ENCODE results near the gene NRIP3.
A peak's percentile ranks its signal among the peaks of the same experiment; 100 is the strongest.

NRIP3 gene

GRCh38 chr11:9003573-9004182 is at the start of gene NRIP3:
NRIP3 (minus strand) TSS chr11:9004001; CDS start chr11:9003935, 66 bp downstream.
- DNase-seq: peak; percentile 84

- no peak for DNase-seq
Observed at GRCh38 chr11:9052316-9052715, 48.5 kb upstream of the NRIP3 start.

DNA sequence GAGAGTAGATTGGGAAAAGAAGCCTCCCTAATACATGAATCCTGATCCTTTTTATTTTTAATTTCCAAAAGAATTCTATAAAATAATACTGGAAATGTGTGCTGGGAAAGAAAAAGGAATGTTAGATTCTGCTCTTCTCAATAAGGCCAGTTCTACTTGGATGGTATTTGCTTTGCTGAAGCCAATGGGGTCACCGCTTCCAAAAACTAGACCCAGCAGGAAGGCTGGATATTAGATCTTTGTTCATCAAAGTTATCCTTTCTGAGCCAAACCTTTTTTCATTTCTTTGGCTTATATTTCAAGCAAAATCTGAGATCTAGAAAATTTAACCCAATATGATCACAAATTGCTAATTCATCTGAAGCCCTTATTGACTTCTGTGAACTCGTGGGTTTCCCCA is 46.2 kb upstream of the NRIP3 start:
- DNase-seq: no peak

DNA sequence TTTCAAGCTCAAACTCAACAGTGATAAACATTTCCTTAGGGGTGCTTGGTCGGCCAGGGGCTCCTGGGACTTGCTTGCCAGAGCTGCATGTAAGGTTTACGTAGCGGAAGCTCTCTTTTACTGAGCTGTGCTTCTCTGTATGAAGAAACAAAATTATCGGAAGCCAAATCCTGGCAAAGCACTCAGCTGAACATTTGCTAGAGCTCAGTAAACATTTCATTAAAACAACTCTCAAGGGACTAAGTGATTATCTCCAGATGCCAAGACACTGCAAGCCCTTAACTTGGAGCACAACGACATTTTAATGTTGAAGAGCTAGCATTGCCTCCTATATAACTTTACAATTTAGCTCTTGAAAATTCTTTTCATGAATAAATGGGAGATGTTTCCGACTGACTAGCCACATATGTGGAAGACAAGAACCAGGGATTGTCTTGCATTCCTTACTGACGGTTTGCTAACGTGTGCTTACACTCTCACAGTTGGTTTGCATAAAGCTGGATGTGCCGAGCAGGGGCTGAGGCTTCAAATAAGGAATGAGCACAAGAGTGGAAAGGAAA is 44.2 kb upstream of the NRIP3 start:
- no peak for DNase-seq

GRCh38 chr11:9046481-9046880 is 42.7 kb upstream of the NRIP3 start:
- DNase-seq: no peak

GRCh38 chr11:9042488-9042887 is 38.7 kb upstream of the NRIP3 start:
- DNase-seq: no peak

DNA sequence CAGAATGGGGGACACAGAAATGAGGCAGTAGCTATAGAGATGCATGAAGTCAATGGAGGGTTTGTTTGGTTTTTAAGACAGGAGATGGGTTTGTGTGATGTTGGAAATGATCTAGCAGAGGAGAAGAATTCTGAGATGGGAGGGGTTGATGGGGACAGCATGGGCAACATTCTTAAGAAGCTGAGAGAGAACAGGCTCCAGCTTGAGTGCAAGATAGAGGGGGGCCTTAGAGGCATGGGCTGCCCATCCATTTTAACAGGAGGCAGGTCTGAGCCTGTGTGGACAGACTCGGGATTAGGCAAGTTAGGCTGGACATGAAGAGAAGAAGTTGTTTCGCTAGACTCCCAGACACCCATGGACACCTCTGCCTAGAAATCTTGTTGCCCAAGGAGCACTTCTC is 37.9 kb upstream of the NRIP3 start:
- no peak for DNase-seq

- DNase-seq: no peak
Observed at GRCh38 chr11:9040410-9040809, 36.6 kb upstream of the NRIP3 start.

DNA sequence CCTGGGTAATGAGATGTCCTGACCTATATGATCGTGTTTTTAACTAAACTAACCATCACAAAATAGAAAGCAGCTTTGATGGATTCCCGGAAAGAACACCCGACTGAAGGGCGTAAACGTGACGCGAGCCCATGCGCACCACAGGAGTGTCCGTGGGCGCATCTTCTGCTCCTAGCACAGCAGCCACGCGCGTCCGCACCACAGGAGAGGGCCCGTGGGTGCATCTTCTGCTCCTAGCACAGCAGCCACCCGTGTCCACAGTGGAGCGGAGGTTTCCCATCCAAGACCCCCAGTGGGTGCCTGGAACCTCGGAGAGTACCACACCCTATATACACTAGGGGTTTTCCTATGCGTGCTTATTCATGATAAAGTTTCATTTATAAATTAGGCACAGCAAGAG is 36.1 kb upstream of the NRIP3 start:
- no peak for DNase-seq

DNA sequence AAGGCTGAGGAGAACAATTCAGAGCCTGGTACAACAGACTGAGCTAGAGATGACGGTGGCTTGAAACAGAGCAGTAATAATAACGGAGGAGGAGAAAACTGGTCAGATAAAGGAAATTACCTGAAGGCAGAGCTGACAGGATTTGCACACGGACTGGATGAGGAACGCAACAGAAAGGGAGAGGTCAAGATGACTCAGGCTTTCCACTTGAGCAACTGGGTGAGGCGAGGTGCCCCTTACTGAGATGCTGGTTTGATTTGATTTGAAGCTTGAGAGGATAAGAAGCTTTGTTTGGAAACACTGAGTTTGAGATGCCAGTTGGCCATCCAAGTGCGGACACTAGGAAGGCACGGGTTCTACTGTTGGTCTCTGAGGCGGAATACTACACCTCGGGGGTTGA is 35.4 kb upstream of the NRIP3 start:
- peak; percentile 34 for DNase-seq

GRCh38 chr11:9038541-9038940 is 34.7 kb upstream of the NRIP3 start:
- no peak for DNase-seq

- no peak for DNase-seq
Observed at GRCh38 chr11:9037963-9038362, 34.2 kb upstream of the NRIP3 start.

GRCh38 chr11:9037046-9037780 is 33.4 kb upstream of the NRIP3 start:
- DNase-seq: no peak

GRCh38 chr11:9030601-9031000 is 26.8 kb upstream of the NRIP3 start:
- no peak for DNase-seq

DNA sequence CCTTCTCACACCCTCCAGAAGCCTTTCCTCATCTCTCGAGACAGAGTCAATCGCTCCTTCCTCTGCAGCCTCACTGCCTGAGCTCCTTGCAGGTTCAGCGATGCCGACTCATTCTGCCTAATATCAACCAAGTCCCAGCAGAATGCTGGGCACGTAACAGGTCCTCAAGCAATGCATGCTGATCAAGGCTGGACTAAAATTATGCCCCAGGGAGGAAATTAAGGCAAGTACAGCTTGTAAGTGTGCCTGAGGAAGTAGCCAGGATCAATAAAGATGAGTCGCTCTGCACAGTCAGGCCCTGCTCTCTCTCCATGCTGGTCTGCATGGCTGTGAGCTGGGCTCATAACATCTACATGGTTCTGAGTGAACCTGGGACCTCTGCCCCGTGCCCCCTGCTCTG is 25.6 kb upstream of the NRIP3 start:
- no peak for DNase-seq

DNA sequence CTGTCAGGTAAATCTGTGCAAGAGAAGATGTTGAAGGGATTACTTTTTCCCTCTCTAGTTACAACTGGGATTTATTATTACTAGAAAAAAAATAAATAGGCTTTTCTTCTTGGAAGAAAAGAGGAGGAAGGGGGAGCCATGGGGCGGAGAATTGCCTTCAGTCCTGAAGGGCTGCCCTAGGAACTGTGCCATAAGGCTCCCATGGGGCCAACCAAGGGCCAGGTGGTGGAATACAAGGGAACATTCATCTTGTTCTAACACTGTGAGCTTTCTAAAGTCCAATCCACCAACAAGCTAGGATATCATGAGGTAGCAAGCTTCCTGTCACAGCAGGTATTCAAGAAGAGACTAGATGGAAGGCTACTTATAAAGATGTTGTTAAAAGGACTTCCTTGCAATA is 24.8 kb upstream of the NRIP3 start:
- DNase-seq: no peak

DNA sequence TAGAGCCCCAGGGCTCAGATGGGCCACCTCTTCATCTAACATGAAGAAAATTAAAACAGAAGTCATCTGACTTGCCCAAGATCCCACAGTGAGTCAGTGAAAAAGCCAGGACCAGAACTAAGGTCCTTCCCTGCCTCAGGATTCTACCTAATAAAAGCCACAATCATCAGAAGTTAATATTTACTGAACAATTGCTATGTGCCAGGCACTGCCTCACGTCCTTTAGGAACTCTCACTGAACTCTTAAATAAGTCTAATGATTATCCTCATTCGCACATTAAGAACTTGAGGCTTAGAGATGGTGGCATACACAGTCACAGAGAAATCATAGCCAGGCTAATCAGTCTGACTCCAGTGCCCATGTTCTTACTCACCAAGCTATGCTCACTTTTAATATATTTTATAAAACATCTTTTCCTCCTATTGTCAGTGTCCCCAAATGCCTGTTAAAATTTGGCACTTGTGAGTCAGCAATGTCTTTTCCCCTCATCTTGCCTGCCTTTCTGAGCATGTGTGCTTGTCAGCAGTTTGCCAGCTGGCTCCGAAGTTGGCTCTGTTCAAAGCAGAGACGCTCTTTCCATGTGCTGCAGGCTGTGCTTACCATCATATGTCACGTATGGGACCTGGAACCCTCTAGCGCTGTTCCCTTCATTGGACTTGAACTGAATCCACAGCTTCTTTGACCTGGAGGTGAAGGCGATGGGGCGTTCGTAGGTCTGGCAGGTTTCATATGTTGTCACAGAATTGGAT is 21.5 kb upstream of the NRIP3 start:
- DNase-seq: no peak

DNA sequence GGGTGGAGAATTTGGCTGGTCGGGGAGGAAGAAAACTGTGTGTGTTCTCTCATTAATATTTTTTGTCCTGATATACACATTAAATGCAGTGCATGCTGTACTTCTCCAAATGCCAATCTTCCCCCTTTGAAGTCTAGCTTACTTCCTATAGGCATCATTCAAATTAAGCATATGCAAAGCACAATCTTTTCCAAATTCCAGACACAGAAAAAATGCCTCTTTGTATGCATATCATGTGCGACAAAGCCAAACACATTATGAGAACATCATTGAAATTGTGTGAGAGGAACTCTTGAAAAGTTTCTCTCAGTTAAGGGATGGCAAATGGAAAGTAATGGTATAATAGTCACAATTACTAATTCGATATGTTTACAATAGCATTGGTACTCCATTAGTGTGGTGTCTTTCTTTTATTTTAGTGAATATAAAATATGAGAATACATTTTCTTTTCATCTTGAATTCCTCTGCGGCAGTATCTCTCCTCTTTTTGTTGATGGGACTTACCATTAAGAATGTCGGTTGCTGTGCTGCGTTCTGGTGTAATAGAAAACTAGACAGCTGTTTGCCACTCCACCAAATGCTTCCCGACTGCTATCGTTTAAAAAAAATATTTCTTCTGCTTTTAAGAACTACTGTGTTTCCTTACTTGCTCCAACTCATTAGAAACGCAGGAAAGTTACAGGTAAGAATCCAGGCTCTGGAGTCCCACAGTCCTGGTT is 19.3 kb upstream of the NRIP3 start:
- DNase-seq: no peak

DNA sequence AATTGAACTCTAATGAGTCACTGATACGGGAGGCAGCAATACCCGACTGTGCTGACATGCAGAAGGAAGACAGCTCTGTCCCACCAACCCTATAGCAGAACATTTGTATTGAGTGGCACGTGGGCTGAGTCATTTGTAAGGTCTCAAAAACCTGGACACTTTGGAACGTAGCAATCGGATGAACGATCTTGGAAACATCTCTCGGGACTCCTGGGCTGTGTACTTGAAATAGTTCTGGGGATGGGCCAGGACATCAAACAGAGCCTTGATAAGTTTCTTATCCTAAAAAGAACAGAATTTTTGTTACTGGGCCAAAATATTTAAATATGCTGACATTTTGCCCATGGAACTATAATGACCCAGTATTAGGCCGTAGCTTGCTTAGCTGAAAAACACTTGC is 17.1 kb upstream of the NRIP3 start:
- no peak for DNase-seq

GRCh38 chr11:9019861-9020260 is 16.1 kb upstream of the NRIP3 start:
- DNase-seq: no peak

- peak; percentile 63 for DNase-seq
Observed at GRCh38 chr11:9017773-9018172, 14.0 kb upstream of the NRIP3 start.

DNA sequence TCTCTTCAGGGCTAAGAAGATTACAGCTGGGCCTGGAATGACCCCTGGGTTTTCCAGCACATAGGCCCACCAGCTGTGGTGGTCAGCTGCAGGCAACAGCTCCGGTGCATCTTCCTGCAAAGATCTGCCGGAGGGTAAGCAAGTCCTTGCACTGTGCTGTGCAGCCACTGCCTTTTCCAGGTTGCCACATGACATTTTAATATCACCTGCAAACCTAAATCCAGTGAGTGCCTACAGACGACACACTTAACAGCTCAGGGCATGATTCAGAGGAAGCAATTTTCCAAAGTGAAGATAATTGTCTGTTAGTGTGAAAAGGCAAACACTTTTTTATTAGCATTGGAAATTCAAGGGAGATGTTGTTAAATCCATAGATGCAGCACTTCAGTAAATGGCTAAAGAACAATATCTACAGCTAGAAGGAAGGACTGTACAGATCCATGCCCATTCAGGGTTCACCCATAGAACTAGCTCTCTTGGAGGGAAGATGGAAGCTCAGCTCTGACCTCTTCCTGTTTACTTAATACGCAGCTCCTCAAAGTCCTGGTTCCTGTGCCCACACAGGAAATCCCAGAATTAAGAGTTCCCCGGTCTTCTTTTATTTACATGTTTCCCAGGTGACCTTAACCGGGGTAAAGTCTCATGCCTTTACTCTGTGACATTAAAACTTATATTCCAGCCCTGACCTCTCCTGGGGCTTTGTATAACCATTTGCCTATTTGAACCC is 13.3 kb upstream of the NRIP3 start:
- no peak for DNase-seq
